ENCODE results near the gene NF2. TPM values are rescaled to one million over a fixed set of nuclear protein-coding genes. Genes with fewer than 3 reads are reported as not detected.

NF2 gene
- polyA plus RNA-seq, 3 donors, result 7.7 to 15.5 (median 8.4) TPM

GRCh38 chr22:29713156-29713727 lies 109.8 kb downstream of the NF2 start:
- Mint-ChIP-seq H3K4me1 (no peaks in the 10 kb centered on the region), H3K27me3 (ENCODE audit: low read depth in 3 of 3) (peaks cover 17 to 47% (median 37%) of the 10 kb centered on the region in 3 donors), H3K9me3 (peaks cover 0 to 2% (median 0%) of the 10 kb centered on the region in 7 donors), H3K36me3 (no peaks in the 10 kb centered on the region), H3K4me3 (no peak overlapping the region), H3K27ac (no peak overlapping the region)
- Histone ChIP-seq H3K4me3 (replicated peaks in 1 of 3; ENCODE audit: low read depth in 2 of 3, low read length in 3 of 3) (no peak overlapping the region), H3K27ac (ENCODE audit: low read depth in 1 of 2, low read length in 2 of 2) (no peak overlapping the region), H3K4me1 (ENCODE audit: control insufficient read depth in 1 of 2, insufficient read depth in 2 of 2, low read length in 2 of 2) (no peaks in the 10 kb centered on the region), H3K9me3 (replicated peaks in 1 of 2; ENCODE audit: control insufficient read depth in 1 of 2, insufficient read depth in 1 of 2, low read length in 2 of 2) (no peaks in the 10 kb centered on the region), H3K79me2 (ENCODE audit: insufficient read depth, low read length) (no peaks in the 10 kb centered on the region), H3K9ac (ENCODE audit: insufficient read depth, low read length, poor library complexity, severe bottlenecking) (no peak overlapping the region), H4K20me1 (ENCODE audit: insufficient read depth, low read length) (no peaks in the 10 kb centered on the region), H2AFZ (ENCODE audit: insufficient read depth, low read depth, low read length, poor library complexity, severe bottlenecking) (no peak overlapping the region), H3K27me3 (ENCODE audit: control insufficient read depth in 2 of 2, insufficient read depth in 2 of 2, low read length in 2 of 2) (peaks cover 0 to 5% of the 10 kb centered on the region in 2 donors), H3K36me3 (replicated peaks in 1 of 2; ENCODE audit: control insufficient read depth in 1 of 2, insufficient read depth in 2 of 2, low read length in 2 of 2) (no peaks in the 10 kb centered on the region), H3K4me2 (replicated peaks; ENCODE audit: extremely low read depth, low read length, poor library complexity, severe bottlenecking) (no peak overlapping the region)
- intact Hi-C loops (cut with micrococcal nuclease), result no loop called here
- 67% methylated on average over 7 of the region's 8 CpGs for WGBS (ENCODE audit: insufficient coverage)
- DNase-seq, result no peak
- no peak for TF ChIP-seq CTCF (IDR thresholded peaks at IDR 0.05)

- peaks cover 12 to 20% of the 10 kb centered on the region in 2 donors for H3K27me3 ChIP-seq (ENCODE audit: control insufficient read depth in 2 of 2, insufficient read depth in 2 of 2, low read length in 2 of 2)
- 79% methylated on average over 8 of the region's 13 CpGs for WGBS (ENCODE audit: insufficient coverage)
- H3K4me3 ChIP-seq (replicated peaks in 1 of 3; ENCODE audit: low read depth in 2 of 3, low read length in 3 of 3), result no peak overlapping the region
- Mint-ChIP-seq H3K36me3 (no peaks in the 10 kb centered on the region), H3K4me3 (no peak overlapping the region), H3K4me1 (no peaks in the 10 kb centered on the region), H3K27me3 (ENCODE audit: low read depth in 3 of 3) (peaks cover 31 to 59% (median 43%) of the 10 kb centered on the region in 3 donors), H3K27ac (no peak overlapping the region), H3K9me3 (peaks cover 0 to 11% (median 2%) of the 10 kb centered on the region in 7 donors)
- no peak overlapping the region for H3K9ac ChIP-seq (ENCODE audit: insufficient read depth, low read length, poor library complexity, severe bottlenecking)
- no peaks in the 10 kb centered on the region for H3K79me2 ChIP-seq (ENCODE audit: insufficient read depth, low read length)
- no peak for DNase-seq
- H2AFZ ChIP-seq (ENCODE audit: insufficient read depth, low read depth, low read length, poor library complexity, severe bottlenecking), result no peak overlapping the region
- H3K9me3 ChIP-seq (replicated peaks in 1 of 2; ENCODE audit: control insufficient read depth in 1 of 2, insufficient read depth in 1 of 2, low read length in 2 of 2), result peaks cover 0 to 5% of the 10 kb centered on the region in 2 donors
- no peaks in the 10 kb centered on the region for H3K4me1 ChIP-seq (ENCODE audit: control insufficient read depth in 1 of 2, insufficient read depth in 2 of 2, low read length in 2 of 2)
- no peaks in the 10 kb centered on the region for H3K36me3 ChIP-seq (replicated peaks in 1 of 2; ENCODE audit: control insufficient read depth in 1 of 2, insufficient read depth in 2 of 2, low read length in 2 of 2)
- no peak overlapping the region for H3K4me2 ChIP-seq (replicated peaks; ENCODE audit: extremely low read depth, low read length, poor library complexity, severe bottlenecking)
- no peaks in the 10 kb centered on the region for H4K20me1 ChIP-seq (ENCODE audit: insufficient read depth, low read length)
- H3K27ac ChIP-seq (ENCODE audit: low read depth in 1 of 2, low read length in 2 of 2), result no peak overlapping the region
- intact Hi-C loops (cut with micrococcal nuclease), result no loop called here
- TF ChIP-seq CTCF (IDR thresholded peaks at IDR 0.05), result no peak
Measured at GRCh38 chr22:29715240-29715639, 111.8 kb downstream of the NF2 start.
